SK-N-SH treated with all-trans-retinoic acid at 6 μM for 48 hours (cell line): Measurements from ENCODE around the gene CCL23.

ENCODE experiments used
- ATAC-seq: fragments of 200-7000 bp; cut with Tn5 transposase; 3 replicates; pipeline ENCODE4 v1.9.1; 2020; ENCODE audit warnings: mild to moderate bottlenecking, moderate library complexity
- ARNTL ChIP-seq: fragments of 450-650 bp; formaldehyde crosslinking; IDR thresholded peaks from 2 replicates; pipeline ENCODE4 v1.5.0; 2020; ENCODE audit warnings: low read depth, mild to moderate bottlenecking, moderate library complexity, borderline replicate concordance
- BACH2 ChIP-seq: fragments of 250-450 bp; sonication (Bioruptor Pico); IDR thresholded peaks from 2 replicates; pipeline ENCODE4 v1.9.0; 2021; ENCODE audit warnings: mild to moderate bottlenecking, borderline replicate concordance
- CREB5 ChIP-seq: fragments of 250-450 bp; sonication (Bioruptor Pico); IDR thresholded peaks from 2 replicates; pipeline ENCODE4 v1.5.1; 2020; ENCODE audit warnings: low read depth, mild to moderate bottlenecking, moderate library complexity
- CSDC2 ChIP-seq: fragments of 250-450 bp; sonication (Bioruptor Pico); IDR thresholded peaks from 2 replicates; pipeline ENCODE4 v1.5.0; 2020; ENCODE audit warnings: mild to moderate bottlenecking, moderate library complexity
- ESRRG ChIP-seq: fragments of 250-450 bp; sonication (Bioruptor Pico); IDR thresholded peaks from 2 replicates; pipeline ENCODE4 v1.6.1; 2021; ENCODE audit warnings: mild to moderate bottlenecking
- GLIS3 ChIP-seq: fragments of 250-450 bp; sonication (Bioruptor Pico); IDR thresholded peaks from 2 replicates; pipeline ENCODE4 v1.5.0; 2020; ENCODE audit warnings: mild to moderate bottlenecking, moderate library complexity
- ISL1 ChIP-seq: fragments of 250-450 bp; sonication (Bioruptor Pico); IDR thresholded peaks from 2 replicates; pipeline ENCODE4 v2.1.2; 2022; ENCODE audit warnings: mild to moderate bottlenecking, moderate library complexity
- PPARA ChIP-seq: fragments of 250-450 bp; sonication (Bioruptor Pico); IDR thresholded peaks from 2 replicates; pipeline ENCODE4 v1.5.0; 2020; ENCODE audit warnings: mild to moderate bottlenecking, borderline replicate concordance
- TCF4 ChIP-seq: fragments of 250-450 bp; sonication (Bioruptor Pico); IDR thresholded peaks from 2 replicates; pipeline ENCODE4 v1.8.0; 2021; ENCODE audit warnings: mild to moderate bottlenecking, moderate library complexity, borderline replicate concordance
- TOX ChIP-seq: fragments of 250-450 bp; sonication (Bioruptor Pico); IDR thresholded peaks from 2 replicates; pipeline ENCODE4 v1.8.0; 2021; ENCODE audit warnings: mild to moderate bottlenecking, moderate library complexity, borderline replicate concordance
- TSHZ2 ChIP-seq: fragments of 250-450 bp; sonication (Bioruptor Pico); IDR thresholded peaks from 2 replicates; pipeline ENCODE4 v1.5.0; 2020; ENCODE audit warnings: mild to moderate bottlenecking, moderate library complexity
- ZFP3 ChIP-seq: fragments of 250-450 bp; sonication (Bioruptor Pico); IDR thresholded peaks from 2 replicates; pipeline ENCODE4 v1.5.0; 2020; ENCODE audit warnings: mild to moderate bottlenecking, moderate library complexity
- ZNF70 ChIP-seq: fragments of 450-650 bp; formaldehyde crosslinking; IDR thresholded peaks from 2 replicates; pipeline ENCODE4 v1.5.0; 2020; ENCODE audit warnings: mild to moderate bottlenecking, moderate library complexity
- ZNF8 ChIP-seq: fragments of 450-650 bp; formaldehyde crosslinking; IDR thresholded peaks from 2 replicates; pipeline ENCODE4 v1.5.0; 2020; ENCODE audit warnings: mild to moderate bottlenecking, moderate library complexity
- TF ChIP-seq, protein P1 (sequence below): fragments of 250-450 bp; sonication (Bioruptor Pico); IDR thresholded peaks from 2 replicates; pipeline ENCODE4 v1.8.0; 2021; ENCODE audit warnings: low read depth, mild to moderate bottlenecking, moderate library complexity, borderline replicate concordance
- TF ChIP-seq, protein P2 (sequence below): fragments of 250-450 bp; sonication (Bioruptor Pico); IDR thresholded peaks from 2 replicates; pipeline ENCODE4 v1.5.1; 2021; ENCODE audit warnings: mild to moderate bottlenecking, moderate library complexity
- TF ChIP-seq, protein P3 (sequence below): fragments of 250-450 bp; sonication (Bioruptor Pico); IDR thresholded peaks from 2 replicates; pipeline ENCODE4 v1.8.0; 2020; ENCODE audit warnings: mild to moderate bottlenecking, moderate library complexity, borderline replicate concordance

The CCL23 gene, protein sequence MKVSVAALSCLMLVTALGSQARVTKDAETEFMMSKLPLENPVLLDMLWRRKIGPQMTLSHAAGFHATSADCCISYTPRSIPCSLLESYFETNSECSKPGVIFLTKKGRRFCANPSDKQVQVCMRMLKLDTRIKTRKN

DNA sequence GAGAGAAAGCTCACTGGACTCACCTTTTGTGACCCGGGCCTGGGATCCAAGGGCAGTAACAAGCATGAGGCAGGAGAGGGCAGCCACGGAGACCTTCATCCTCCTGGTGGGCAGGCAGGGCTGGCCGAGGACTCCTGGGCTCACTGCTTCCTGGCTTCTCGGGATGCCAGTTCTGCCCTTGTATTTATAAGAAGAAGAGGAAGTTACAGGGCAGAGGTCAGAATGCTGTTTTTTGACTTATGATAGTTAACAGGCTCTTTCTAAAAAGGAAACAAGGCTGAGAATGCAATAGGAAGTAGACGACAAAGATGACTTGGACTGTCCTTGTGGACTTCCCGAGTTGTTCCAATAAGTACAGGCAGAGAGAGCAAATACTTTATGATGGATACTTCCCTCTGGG lies at the start of gene CCL23:
TSS of gene CCL23 (minus strand) at position 174 of the 400 bp plus-strand sequence. CDS start at position 99, 75 bp downstream.
- TF ChIP-seq, protein P1, sequence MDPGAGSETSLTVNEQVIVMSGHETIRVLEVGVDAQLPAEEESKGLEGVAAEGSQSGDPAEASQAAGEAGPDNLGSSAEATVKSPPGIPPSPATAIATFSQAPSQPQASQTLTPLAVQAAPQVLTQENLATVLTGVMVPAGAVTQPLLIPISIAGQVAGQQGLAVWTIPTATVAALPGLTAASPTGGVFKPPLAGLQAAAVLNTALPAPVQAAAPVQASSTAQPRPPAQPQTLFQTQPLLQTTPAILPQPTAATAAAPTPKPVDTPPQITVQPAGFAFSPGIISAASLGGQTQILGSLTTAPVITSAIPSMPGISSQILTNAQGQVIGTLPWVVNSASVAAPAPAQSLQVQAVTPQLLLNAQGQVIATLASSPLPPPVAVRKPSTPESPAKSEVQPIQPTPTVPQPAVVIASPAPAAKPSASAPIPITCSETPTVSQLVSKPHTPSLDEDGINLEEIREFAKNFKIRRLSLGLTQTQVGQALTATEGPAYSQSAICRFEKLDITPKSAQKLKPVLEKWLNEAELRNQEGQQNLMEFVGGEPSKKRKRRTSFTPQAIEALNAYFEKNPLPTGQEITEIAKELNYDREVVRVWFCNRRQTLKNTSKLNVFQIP, result no peak
- TF ChIP-seq BACH2 (CRISPR knock-in tag) (no peak), CREB5 (CRISPR knock-in tag) (no peak), ARNTL (no peak), TSHZ2 (CRISPR knock-in tag) (no peak), TCF4 (CRISPR knock-in tag) (no peak), CSDC2 (CRISPR knock-in tag) (no peak), GLIS3 (no peak), TOX (CRISPR knock-in tag) (no peak), ZFP3 (no peak), ZNF70 (no peak), ISL1 (CRISPR knock-in tag) (no peak), PPARA (CRISPR knock-in tag) (no peak)
- TF ChIP-seq, protein P2, sequence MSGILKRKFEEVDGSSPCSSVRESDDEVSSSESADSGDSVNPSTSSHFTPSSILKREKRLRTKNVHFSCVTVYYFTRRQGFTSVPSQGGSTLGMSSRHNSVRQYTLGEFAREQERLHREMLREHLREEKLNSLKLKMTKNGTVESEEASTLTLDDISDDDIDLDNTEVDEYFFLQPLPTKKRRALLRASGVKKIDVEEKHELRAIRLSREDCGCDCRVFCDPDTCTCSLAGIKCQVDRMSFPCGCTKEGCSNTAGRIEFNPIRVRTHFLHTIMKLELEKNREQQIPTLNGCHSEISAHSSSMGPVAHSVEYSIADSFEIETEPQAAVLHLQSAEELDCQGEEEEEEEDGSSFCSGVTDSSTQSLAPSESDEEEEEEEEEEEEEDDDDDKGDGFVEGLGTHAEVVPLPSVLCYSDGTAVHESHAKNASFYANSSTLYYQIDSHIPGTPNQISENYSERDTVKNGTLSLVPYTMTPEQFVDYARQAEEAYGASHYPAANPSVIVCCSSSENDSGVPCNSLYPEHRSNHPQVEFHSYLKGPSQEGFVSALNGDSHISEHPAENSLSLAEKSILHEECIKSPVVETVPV (CRISPR knock-in tag), result no peak
- no peak for ATAC-seq

DNA sequence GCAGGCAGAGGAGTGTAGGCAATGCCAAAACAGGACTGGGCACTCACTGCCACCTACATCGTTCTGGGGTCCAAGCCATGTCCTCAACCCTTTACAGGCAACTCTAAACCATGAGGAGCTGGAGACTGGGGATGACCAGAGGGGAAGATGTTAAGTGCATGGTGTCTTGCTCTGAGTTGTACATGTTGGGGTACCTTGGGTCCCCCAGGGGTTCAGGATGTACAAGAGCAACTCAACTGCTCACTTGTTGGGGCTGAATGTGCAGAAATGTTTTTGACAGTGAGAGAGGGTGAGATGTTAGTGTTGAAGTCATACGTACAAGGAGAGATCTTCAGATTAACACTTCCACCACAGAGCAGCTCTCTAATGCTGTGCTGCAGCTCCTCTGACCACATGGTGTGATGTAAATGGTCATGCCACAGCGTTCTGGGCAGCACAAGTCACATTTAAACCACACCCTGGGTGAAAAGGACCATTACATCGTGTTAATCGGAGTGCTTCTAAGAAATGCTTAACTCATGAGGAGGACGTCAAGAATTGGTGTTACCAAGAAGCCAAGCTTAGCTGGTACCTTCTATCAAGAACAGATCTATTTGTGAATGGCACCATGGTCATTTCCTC lies 48.7 kb upstream of the CCL23 start:
- no peak for ATAC-seq

GRCh38 chr17:36063786-36064541 lies 46.2 kb upstream of the CCL23 start, which contains the start of gene CCL18:
Gene CCL18 (plus strand): TSS chr17:36064272. CDS start chr17:36064343, 71 bp downstream.
- ATAC-seq, result no peak
- no peak for TF ChIP-seq ARNTL
- TF ChIP-seq ZNF8 (CRISPR knock-in tag), result no peak
- TF ChIP-seq, protein P2 (CRISPR knock-in tag), result no peak
- no peak for TF ChIP-seq ZNF70

More for the DNA sequence above, 48.7 kb upstream of the CCL23 start:
- TF ChIP-seq, protein P3, sequence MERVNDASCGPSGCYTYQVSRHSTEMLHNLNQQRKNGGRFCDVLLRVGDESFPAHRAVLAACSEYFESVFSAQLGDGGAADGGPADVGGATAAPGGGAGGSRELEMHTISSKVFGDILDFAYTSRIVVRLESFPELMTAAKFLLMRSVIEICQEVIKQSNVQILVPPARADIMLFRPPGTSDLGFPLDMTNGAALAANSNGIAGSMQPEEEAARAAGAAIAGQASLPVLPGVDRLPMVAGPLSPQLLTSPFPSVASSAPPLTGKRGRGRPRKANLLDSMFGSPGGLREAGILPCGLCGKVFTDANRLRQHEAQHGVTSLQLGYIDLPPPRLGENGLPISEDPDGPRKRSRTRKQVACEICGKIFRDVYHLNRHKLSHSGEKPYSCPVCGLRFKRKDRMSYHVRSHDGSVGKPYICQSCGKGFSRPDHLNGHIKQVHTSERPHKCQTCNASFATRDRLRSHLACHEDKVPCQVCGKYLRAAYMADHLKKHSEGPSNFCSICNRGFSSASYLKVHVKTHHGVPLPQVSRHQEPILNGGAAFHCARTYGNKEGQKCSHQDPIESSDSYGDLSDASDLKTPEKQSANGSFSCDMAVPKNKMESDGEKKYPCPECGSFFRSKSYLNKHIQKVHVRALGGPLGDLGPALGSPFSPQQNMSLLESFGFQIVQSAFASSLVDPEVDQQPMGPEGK, result no peak
- no peak for TF ChIP-seq ESRRG (CRISPR knock-in tag)
